HepG2 (cell line): ENCODE measurements around the gene DCTN4. TPM values are rescaled to one million over a fixed set of nuclear protein-coding genes. Genes with fewer than 3 reads are reported as not detected.

Experiments
- ATAC-seq: fragments of 200-7000 bp; cut with Tn5 transposase; 3 replicates; pipeline ENCODE4 v1.9.1; 2020; ENCODE audit warnings: mild to moderate bottlenecking, moderate library complexity
- BruUV-seq: library from RNA; stranded (reverse); fragments of 400-500 nt; replicated peaks from 2 replicates; lab custom pipeline; 2021; lab: Mats Ljungman, UMichigan
- CTCF ChIA-PET: fragments of 300-600 bp; formaldehyde crosslinking; extraction: SDS; loops from one replicate; lab custom pipeline; 2021; ENCODE audit warnings: low total read pairs, inconsistent platforms, low intra/inter-chr PET ratio; lab: Yijun Ruan, JAX
- POLR2A ChIA-PET: fragments of 350-600 bp; sonication (Branson Sonifier 250); formaldehyde crosslinking; loops from one replicate; lab custom pipeline; 2020; ENCODE audit warnings: antibody characterized with exemption, inconsistent platforms; lab: Yijun Ruan, JAX
- DNase-seq: peaks from one replicate; pipeline ENCODE4 v3.0.0-alpha.2; 2015; ENCODE audit warnings: low spot score
- FAIRE-seq: peaks from 3 replicates; lab custom pipeline; 2011; peaks lifted over from hg19 to GRCh38; lab: Jason Lieb, UNC
- H2AFZ ChIP-seq: one replicate; pipeline ENCODE4 v1.6.1; 2011; ENCODE audit warnings: low read length, inconsistent platforms
- H3K27ac ChIP-seq: fragments of 300-600 bp; 3 replicates; pipeline ENCODE4 v1.8.0; 2011; ENCODE audit warnings: mixed run types, mild to moderate bottlenecking, mixed read lengths, low read length, inconsistent platforms; ENCODE audit not compliant: insufficient read depth; ENCODE audit errors: extremely low read length
- H3K27me3 ChIP-seq, 2 experiments: fragments of 200-600 bp in 1 of 2; 2 replicates in 1 of 2; 3 replicates in 1 of 2; pipeline versions ENCODE4 v1.6.0 to v1.8.0; 2011; ENCODE audit warnings: low read length in 2 of 2, mild to moderate bottlenecking in 2 of 2, moderate library complexity in 2 of 2, inconsistent platforms in 1 of 2; ENCODE audit not compliant: insufficient read depth in 2 of 2, control insufficient read depth in 1 of 2
- H3K36me3 ChIP-seq, 2 experiments: fragments of 200-600 bp in 1 of 2; replicated peaks in 1 of 2; 2 replicates in 1 of 2; 3 replicates in 1 of 2; pipeline versions ENCODE4 v1.5.1 to v1.8.0; 2011; ENCODE audit warnings: low read length in 2 of 2, inconsistent platforms in 1 of 2; ENCODE audit not compliant: insufficient read depth in 2 of 2, control insufficient read depth in 1 of 2
- H3K4me1 ChIP-seq: 2 replicates; pipeline ENCODE4 v1.5.1; 2012; ENCODE audit warnings: low read length, inconsistent platforms; ENCODE audit not compliant: insufficient read depth
- H3K4me2 ChIP-seq: 2 replicates; pipeline ENCODE4 v1.6.0; 2011; ENCODE audit warnings: low read depth, low read length, inconsistent platforms
- H3K4me3 ChIP-seq, 3 experiments: fragments of 200-600 bp in 1 of 3; sonication (generic), shearing (Covaris generic) in 1 of 3; replicated peaks in 1 of 3; 2 replicates each; pipeline ENCODE4 v1.5.1; 2011 to 2016; ENCODE audit warnings: low read length in 3 of 3, inconsistent platforms in 2 of 3, low read depth in 2 of 3, mild to moderate bottlenecking in 2 of 3, control low read depth in 1 of 3, mixed read lengths in 1 of 3; ENCODE audit not compliant: insufficient read depth in 1 of 3
- H3K79me2 ChIP-seq: one replicate; pipeline ENCODE4 v1.6.1; 2011; ENCODE audit warnings: low read length, inconsistent platforms; ENCODE audit not compliant: insufficient read depth
- H3K9ac ChIP-seq: 2 replicates; pipeline ENCODE4 v1.6.0; 2011; ENCODE audit warnings: mild to moderate bottlenecking, low read depth, low read length, inconsistent platforms; ENCODE audit not compliant: insufficient read depth
- H3K9me3 ChIP-seq: 2 replicates; pipeline ENCODE4 v1.5.1; 2012; ENCODE audit warnings: mild to moderate bottlenecking, low read length
- H4K20me1 ChIP-seq: 2 replicates; pipeline ENCODE4 v1.6.0; 2011; ENCODE audit warnings: inconsistent platforms, mild to moderate bottlenecking, low read length, moderate library complexity; ENCODE audit not compliant: insufficient read depth
- BORCS8-MEF2B ChIP-seq: sonication (generic); formaldehyde crosslinking; IDR thresholded peaks from 2 replicates; pipeline ENCODE4 v1.8.0; 2022; ENCODE audit warnings: mild to moderate bottlenecking, missing genetic modification reagents
- CHD4 ChIP-seq: fragments of 200-600 bp; sonication (generic); IDR thresholded peaks from 2 replicates; pipeline ENCODE4 v1.7.0; 2017; ENCODE audit warnings: mild to moderate bottlenecking, low read length, borderline replicate concordance
- MTA1 ChIP-seq: sonication (generic); formaldehyde crosslinking; IDR thresholded peaks from 2 replicates; pipeline ENCODE4 v1.4.0; 2020; ENCODE audit warnings: missing genetic modification reagents, mild to moderate bottlenecking, borderline replicate concordance
- PITX1 ChIP-seq: sonication (generic); formaldehyde crosslinking; IDR thresholded peaks from 2 replicates; pipeline ENCODE4 v1.5.1; 2020; ENCODE audit warnings: mild to moderate bottlenecking, missing genetic modification reagents
- SRSF1 ChIP-seq: fragments of 200-400 bp; formaldehyde crosslinking; optimal IDR thresholded peaks from 2 replicates; pipeline ENCODE3; 2017; ENCODE audit warnings: mild to moderate bottlenecking, low read depth, low read length, moderate library complexity
- ZBTB25 ChIP-seq: IDR thresholded peaks from 2 replicates; pipeline ENCODE4 v1.6.1; 2018; ENCODE audit warnings: missing genetic modification reagents
- ZBTB46 ChIP-seq: sonication (generic); formaldehyde crosslinking; IDR thresholded peaks from 2 replicates; pipeline ENCODE4 v1.4.0; 2020; ENCODE audit warnings: mild to moderate bottlenecking, missing genetic modification reagents, borderline replicate concordance
- ZNF234 ChIP-seq: sonication (generic); formaldehyde crosslinking; conservative IDR thresholded peaks from 2 replicates; pipeline ENCODE4 v1.5.1; 2020; ENCODE audit warnings: mild to moderate bottlenecking, missing genetic modification reagents
- ZNF691 ChIP-seq: sonication (generic); formaldehyde crosslinking; IDR thresholded peaks from 2 replicates; pipeline ENCODE4 v1.4.0; 2020; ENCODE audit warnings: missing genetic modification reagents, low read depth, mild to moderate bottlenecking, borderline replicate concordance
- ZNF883 ChIP-seq: sonication (generic); formaldehyde crosslinking; IDR thresholded peaks from 2 replicates; pipeline ENCODE4 v1.5.1; 2020; ENCODE audit warnings: mild to moderate bottlenecking, missing genetic modification reagents; ENCODE audit errors: not compliant biosample characterization
- ZSCAN25 ChIP-seq: sonication (generic); formaldehyde crosslinking; IDR thresholded peaks from 2 replicates; pipeline ENCODE4 v1.8.0; 2022; ENCODE audit warnings: mild to moderate bottlenecking, missing genetic modification reagents
- WGBS: methylation state at CpG from one replicate; pipeline ENCODE4 v1.1.6; 2017; ENCODE audit warnings: low lambda C conversion rate; 5-methylcytosine and 5-hydroxymethylcytosine counted together
- in situ Hi-C: cut with HindIII; loops from 2 replicates; pipeline ENCODE4 v1.10.0; 2017; ENCODE audit warnings: low pct_unique_long_range_greater_than_20kb; ENCODE audit not compliant: extremely low pct_ligation_motif_present
- intact Hi-C: fragments of 100-400 bp; cut with micrococcal nuclease; formaldehyde crosslinking; loops from one replicate; pipeline ENCODE4 v1.10.0; 2022; ENCODE audit not compliant: unreplicated experiment
- polyA plus RNA-seq, 8 experiments: library from polyadenylated mRNA; depleted of rRNA in 3 of 8; stranded (reverse) in 7 of 8; unstranded in 1 of 8; fragments of >200 nt; fragmentation: Illumina TruSeq in 4 of 8; extraction: Trizol in 4 of 8; gene quantifications; 2 replicates each; pipeline versions ENCODE4 v1.2.1 to v1.2.3, GENCODE V29; 2011 to 2016; ENCODE audit warnings: low read depth in 4 of 8, missing spikeins in 1 of 8, mixed read lengths in 1 of 8; ENCODE audit not compliant: insufficient read depth in 1 of 8
- total RNA-seq, 5 experiments: library from RNA; depleted of rRNA; stranded (reverse); fragments of >200 nt; fragmentation: Illumina TruSeq; extraction: Trizol; gene quantifications; 2 replicates each; pipeline ENCODE4 v1.2.3, GENCODE V29; 2016; ENCODE audit warnings: low read depth in 1 of 5
- TF ChIP-seq, protein P1 (sequence below): sonication (generic); formaldehyde crosslinking; IDR thresholded peaks from 2 replicates; pipeline ENCODE4 v1.4.0; 2020; ENCODE audit warnings: missing genetic modification reagents, mild to moderate bottlenecking, borderline replicate concordance
- TF ChIP-seq, protein P2 (sequence below): sonication (generic); formaldehyde crosslinking; conservative IDR thresholded peaks from 2 replicates; pipeline ENCODE4 v1.4.0; 2020; ENCODE audit warnings: missing genetic modification reagents
- TF ChIP-seq, protein P3 (sequence below): sonication (generic); formaldehyde crosslinking; IDR thresholded peaks from 2 replicates; pipeline ENCODE4 v1.5.0; 2020; ENCODE audit warnings: mild to moderate bottlenecking, low read depth, missing genetic modification reagents, borderline replicate concordance

Gene DCTN4
- total and polyA plus RNA-seq, 2 of the 13 experiments (the other 11 are each of a cell fraction or from before 2014, with no cell fraction given): 24.1 to 26.9 TPM

DNA sequence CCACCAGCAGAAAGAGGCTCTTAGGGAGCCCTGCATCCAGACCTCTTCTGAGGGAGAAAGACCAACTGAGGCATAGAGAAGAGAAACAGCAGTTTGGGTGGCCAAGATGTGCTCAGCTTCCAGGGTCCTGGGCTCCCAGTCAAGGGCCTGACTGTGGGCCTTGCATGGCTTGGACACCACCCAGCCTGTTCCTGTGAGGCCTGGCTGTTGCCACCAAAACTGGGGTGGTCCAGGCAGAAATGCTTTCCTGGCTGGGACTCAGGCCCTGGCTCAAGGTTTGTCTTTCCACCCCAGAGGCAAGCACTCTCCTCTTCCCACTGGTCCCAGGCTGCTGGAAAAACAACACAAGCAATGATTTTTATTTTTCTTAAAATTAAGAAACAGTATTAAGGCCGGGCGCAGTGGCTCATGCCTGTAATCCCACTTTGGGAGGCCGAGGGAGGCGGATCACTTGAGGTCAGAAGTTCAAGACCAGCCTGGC is 84.4 kb downstream of the DCTN4 start:
- no TSS peak for BruUV-seq
- FAIRE-seq: no peak
- 25% methylated on average over 4 of the region's 4 CpGs for WGBS
- H3K4me1 ChIP-seq: no peaks in the 10 kb centered on the region
- H2AFZ ChIP-seq: no peak overlapping the region
- DNase-seq: no peak
- no peaks in the 10 kb centered on the region for H3K79me2 ChIP-seq
- no peak overlapping the region for H3K9ac ChIP-seq
- H3K27ac ChIP-seq: no peak overlapping the region
- POLR2A ChIA-PET: no interaction called here
- intact Hi-C loops: no loop called here
- no peak overlapping the region for H3K4me3 ChIP-seq
- TF ChIP-seq, protein P1, sequence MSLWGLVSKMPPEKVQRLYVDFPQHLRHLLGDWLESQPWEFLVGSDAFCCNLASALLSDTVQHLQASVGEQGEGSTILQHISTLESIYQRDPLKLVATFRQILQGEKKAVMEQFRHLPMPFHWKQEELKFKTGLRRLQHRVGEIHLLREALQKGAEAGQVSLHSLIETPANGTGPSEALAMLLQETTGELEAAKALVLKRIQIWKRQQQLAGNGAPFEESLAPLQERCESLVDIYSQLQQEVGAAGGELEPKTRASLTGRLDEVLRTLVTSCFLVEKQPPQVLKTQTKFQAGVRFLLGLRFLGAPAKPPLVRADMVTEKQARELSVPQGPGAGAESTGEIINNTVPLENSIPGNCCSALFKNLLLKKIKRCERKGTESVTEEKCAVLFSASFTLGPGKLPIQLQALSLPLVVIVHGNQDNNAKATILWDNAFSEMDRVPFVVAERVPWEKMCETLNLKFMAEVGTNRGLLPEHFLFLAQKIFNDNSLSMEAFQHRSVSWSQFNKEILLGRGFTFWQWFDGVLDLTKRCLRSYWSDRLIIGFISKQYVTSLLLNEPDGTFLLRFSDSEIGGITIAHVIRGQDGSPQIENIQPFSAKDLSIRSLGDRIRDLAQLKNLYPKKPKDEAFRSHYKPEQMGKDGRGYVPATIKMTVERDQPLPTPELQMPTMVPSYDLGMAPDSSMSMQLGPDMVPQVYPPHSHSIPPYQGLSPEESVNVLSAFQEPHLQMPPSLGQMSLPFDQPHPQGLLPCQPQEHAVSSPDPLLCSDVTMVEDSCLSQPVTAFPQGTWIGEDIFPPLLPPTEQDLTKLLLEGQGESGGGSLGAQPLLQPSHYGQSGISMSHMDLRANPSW: no peak
- TF ChIP-seq ZBTB46 (CRISPR knock-in tag) (no peak), PITX1 (CRISPR knock-in tag) (no peak), MTA1 (no peak), ZNF234 (CRISPR knock-in tag) (no peak), ZBTB25 (CRISPR knock-in tag) (no peak), ZNF883 (CRISPR knock-in tag) (no peak), ZNF691 (CRISPR knock-in tag) (no peak), BORCS8-MEF2B (CRISPR knock-in tag) (no peak), SRSF1 (no peak), CHD4 (no peak), ZSCAN25 (no peak)
- TF ChIP-seq, protein P2, sequence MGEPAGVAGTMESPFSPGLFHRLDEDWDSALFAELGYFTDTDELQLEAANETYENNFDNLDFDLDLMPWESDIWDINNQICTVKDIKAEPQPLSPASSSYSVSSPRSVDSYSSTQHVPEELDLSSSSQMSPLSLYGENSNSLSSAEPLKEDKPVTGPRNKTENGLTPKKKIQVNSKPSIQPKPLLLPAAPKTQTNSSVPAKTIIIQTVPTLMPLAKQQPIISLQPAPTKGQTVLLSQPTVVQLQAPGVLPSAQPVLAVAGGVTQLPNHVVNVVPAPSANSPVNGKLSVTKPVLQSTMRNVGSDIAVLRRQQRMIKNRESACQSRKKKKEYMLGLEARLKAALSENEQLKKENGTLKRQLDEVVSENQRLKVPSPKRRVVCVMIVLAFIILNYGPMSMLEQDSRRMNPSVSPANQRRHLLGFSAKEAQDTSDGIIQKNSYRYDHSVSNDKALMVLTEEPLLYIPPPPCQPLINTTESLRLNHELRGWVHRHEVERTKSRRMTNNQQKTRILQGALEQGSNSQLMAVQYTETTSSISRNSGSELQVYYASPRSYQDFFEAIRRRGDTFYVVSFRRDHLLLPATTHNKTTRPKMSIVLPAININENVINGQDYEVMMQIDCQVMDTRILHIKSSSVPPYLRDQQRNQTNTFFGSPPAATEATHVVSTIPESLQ (CRISPR knock-in tag): no peak
- TF ChIP-seq, protein P3, sequence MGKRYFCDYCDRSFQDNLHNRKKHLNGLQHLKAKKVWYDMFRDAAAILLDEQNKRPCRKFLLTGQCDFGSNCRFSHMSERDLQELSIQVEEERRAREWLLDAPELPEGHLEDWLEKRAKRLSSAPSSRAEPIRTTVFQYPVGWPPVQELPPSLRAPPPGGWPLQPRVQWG (CRISPR knock-in tag): no peak
- TF ChIP-seq, all 625 proteins: peak for 0
- Histone ChIP-seq H3K9me3 (no peaks in the 10 kb centered on the region), H3K36me3 (no peaks in the 10 kb centered on the region), H3K4me2 (no peak overlapping the region), H4K20me1 (no peaks in the 10 kb centered on the region), H3K27me3 (peaks cover 2 to 28% of the 10 kb centered on the region in 2 experiments; a peak in 2 of 5 replicates)
- no peak for ATAC-seq
- in situ Hi-C loops: loop anchor here (25.0 kb wide), 1 partner anchor 212 kb away; no protein-coding TSS in a partner anchor
- CTCF ChIA-PET: no interaction called here
